A549 (cell line): ENCODE results near the gene NRARP.

ENCODE experiments used
- CEBPB ChIP-seq, 2 experiments: fragments of >200 bp in 1 of 2; sonication (Bioruptor Twin) in 1 of 2; formaldehyde crosslinking in 1 of 2; IDR thresholded peaks; 2 replicates each; pipeline ENCODE4 v1.6.1; 2012 to 2016
- CHD2 ChIP-seq: fragments of 150-350 bp; IDR thresholded peaks from 2 replicates; pipeline ENCODE4 v1.6.1; 2014; ENCODE audit warnings: low read length; ENCODE audit not compliant: partially characterized antibody
- CHD4 ChIP-seq: fragments of 200-600 bp; sonication (generic); IDR thresholded peaks from 2 replicates; pipeline ENCODE4 v1.6.1; 2016; ENCODE audit warnings: antibody characterized with exemption, mild to moderate bottlenecking, borderline replicate concordance
- EP300 ChIP-seq, 2 experiments: fragments of >200 bp; sonication (Bioruptor Twin); formaldehyde crosslinking; IDR thresholded peaks; 2 replicates in 1 of 2; 3 replicates in 1 of 2; pipeline ENCODE4 v1.6.1; 2016 to 2017
- ESRRA ChIP-seq: fragments of 150-350 bp; IDR thresholded peaks from 2 replicates; pipeline ENCODE4 v1.6.1; 2014; ENCODE audit warnings: mild to moderate bottlenecking, low read length, borderline replicate concordance
- FOSL2 ChIP-seq, 2 experiments: fragments of 450-650 bp in 1 of 2; fragments of >200 bp in 1 of 2; sonication (Bioruptor Twin) in 1 of 2; formaldehyde crosslinking; IDR thresholded peaks; 2 replicates each; pipeline versions ENCODE4 v1.5.0 to v1.6.1; 2016 to 2020; ENCODE audit warnings: mild to moderate bottlenecking in 1 of 2, moderate library complexity in 1 of 2
- MYC ChIP-seq: IDR thresholded peaks from 2 replicates; pipeline ENCODE4 v1.6.1; 2012; ENCODE audit warnings: mild to moderate bottlenecking, inconsistent platforms, low read length, improper control_type of control experiment, borderline replicate concordance
- POLR2A ChIP-seq: IDR thresholded peaks from 2 replicates; pipeline ENCODE4 v1.6.1; 2012; ENCODE audit warnings: mild to moderate bottlenecking, low read length
- ZFP36 ChIP-seq: fragments of 450-650 bp; IDR thresholded peaks from 2 replicates; pipeline ENCODE4 v1.6.1; 2014; ENCODE audit warnings: borderline replicate concordance; ENCODE audit not compliant: partially characterized antibody
- TF ChIP-seq, protein P1 (sequence below): IDR thresholded peaks from 2 replicates; pipeline ENCODE4 v1.6.1; 2012
- TF ChIP-seq, protein P2 (sequence below): fragments of >200 bp; sonication (Bioruptor Twin); formaldehyde crosslinking; IDR thresholded peaks from 3 replicates; pipeline ENCODE4 v1.5.1; 2016

DNA sequence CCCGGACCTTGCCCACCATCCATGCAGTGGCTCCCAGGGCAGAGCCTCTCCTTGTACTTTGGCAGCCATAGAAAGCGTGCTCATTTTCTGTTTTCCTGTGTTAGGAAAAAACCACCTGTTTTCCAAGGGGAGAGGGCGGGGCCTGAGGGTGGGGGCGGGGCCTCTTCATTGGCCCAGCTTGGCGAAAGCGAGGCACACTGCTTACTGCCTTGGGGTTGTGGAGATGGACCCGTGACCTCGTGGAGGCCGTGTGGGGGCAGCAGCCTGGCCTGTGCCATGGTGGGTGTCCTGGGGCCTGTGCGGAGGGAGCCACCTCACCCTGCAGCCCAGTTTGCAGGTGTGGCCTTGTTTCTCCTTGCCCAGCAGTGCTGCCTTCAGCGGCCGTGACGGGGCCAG lies 29.0 kb downstream of the NRARP start:
- TF ChIP-seq, protein P1, sequence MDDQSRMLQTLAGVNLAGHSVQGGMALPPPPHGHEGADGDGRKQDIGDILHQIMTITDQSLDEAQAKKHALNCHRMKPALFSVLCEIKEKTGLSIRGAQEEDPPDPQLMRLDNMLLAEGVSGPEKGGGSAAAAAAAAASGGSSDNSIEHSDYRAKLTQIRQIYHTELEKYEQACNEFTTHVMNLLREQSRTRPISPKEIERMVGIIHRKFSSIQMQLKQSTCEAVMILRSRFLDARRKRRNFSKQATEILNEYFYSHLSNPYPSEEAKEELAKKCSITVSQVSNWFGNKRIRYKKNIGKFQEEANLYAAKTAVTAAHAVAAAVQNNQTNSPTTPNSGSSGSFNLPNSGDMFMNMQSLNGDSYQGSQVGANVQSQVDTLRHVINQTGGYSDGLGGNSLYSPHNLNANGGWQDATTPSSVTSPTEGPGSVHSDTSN = no peak
- TF ChIP-seq POLR2A = no peak
- TF ChIP-seq, protein P2, sequence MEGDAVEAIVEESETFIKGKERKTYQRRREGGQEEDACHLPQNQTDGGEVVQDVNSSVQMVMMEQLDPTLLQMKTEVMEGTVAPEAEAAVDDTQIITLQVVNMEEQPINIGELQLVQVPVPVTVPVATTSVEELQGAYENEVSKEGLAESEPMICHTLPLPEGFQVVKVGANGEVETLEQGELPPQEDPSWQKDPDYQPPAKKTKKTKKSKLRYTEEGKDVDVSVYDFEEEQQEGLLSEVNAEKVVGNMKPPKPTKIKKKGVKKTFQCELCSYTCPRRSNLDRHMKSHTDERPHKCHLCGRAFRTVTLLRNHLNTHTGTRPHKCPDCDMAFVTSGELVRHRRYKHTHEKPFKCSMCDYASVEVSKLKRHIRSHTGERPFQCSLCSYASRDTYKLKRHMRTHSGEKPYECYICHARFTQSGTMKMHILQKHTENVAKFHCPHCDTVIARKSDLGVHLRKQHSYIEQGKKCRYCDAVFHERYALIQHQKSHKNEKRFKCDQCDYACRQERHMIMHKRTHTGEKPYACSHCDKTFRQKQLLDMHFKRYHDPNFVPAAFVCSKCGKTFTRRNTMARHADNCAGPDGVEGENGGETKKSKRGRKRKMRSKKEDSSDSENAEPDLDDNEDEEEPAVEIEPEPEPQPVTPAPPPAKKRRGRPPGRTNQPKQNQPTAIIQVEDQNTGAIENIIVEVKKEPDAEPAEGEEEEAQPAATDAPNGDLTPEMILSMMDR = no peak
- TF ChIP-seq CHD4 = no peak
- no peak for TF ChIP-seq ZFP36
- no peak for TF ChIP-seq ESRRA
- no peak for TF ChIP-seq CHD2
- TF ChIP-seq EP300 (IDR thresholded peaks at IDR 0.05) = no peak
- TF ChIP-seq CEBPB (IDR thresholded peaks at IDR 0.05) = no peak
- no peak for TF ChIP-seq MYC
- no peak for TF ChIP-seq FOSL2 (IDR thresholded peaks at IDR 0.05)
- no peak for TF ChIP-seq FOSL2 (CRISPR knock-in tag; IDR thresholded peaks at IDR 0.05)
